Endothelial cell of umbilical vein (primary cell): ENCODE results near the gene PNLIP. TPM values are rescaled to one million over a fixed set of nuclear protein-coding genes. Genes with fewer than 3 reads are reported as not detected.

Experiments
- BruUV-seq: library from RNA; stranded (reverse); fragments of 400-500 nt; replicated peaks from 2 replicates; lab custom pipeline; 2021; lab: Mats Ljungman, UMichigan
- CTCF ChIA-PET: fragments of 300-600, 350-600 bp; sonication (Branson Sonifier 250); formaldehyde crosslinking; loops from one replicate; lab custom pipeline; 2021; ENCODE audit warnings: antibody characterized with exemption, inconsistent platforms; lab: Charles Lee
- POLR2A ChIA-PET: fragments of 300-600, 350-600 bp; sonication (Branson Sonifier 250); formaldehyde crosslinking; loops from one replicate; lab custom pipeline; 2021; ENCODE audit warnings: antibody characterized with exemption, inconsistent platforms; lab: Charles Lee
- DNase-seq: peaks from one replicate; pipeline ENCODE4 v3.0.0-alpha.2; 2011; ENCODE audit warnings: low read depth, low spot score
- FAIRE-seq: peaks from 2 replicates; lab custom pipeline; 2011; peaks lifted over from hg19 to GRCh38; lab: Jason Lieb, UNC
- H2AFZ ChIP-seq: 2 replicates; pipeline ENCODE4 v1.6.0; 2012; ENCODE audit warnings: low read depth, low read length, control low read depth, inconsistent platforms
- H3K27ac ChIP-seq: 2 replicates; pipeline ENCODE4 v1.5.1; 2011; ENCODE audit warnings: low read depth, mild to moderate bottlenecking, control low read depth, low read length, moderate library complexity; ENCODE audit not compliant: insufficient read depth
- H3K27me3 ChIP-seq, 2 experiments: 2 replicates each; pipeline versions ENCODE4 v1.6.0 to v1.6.1; 2011; ENCODE audit warnings: low read length in 2 of 2, mixed read lengths in 1 of 2; ENCODE audit not compliant: control insufficient read depth in 2 of 2, insufficient read depth in 2 of 2
- H3K36me3 ChIP-seq, 2 experiments: 2 replicates in 1 of 2; 3 replicates in 1 of 2; pipeline ENCODE4 v1.5.1; 2011; ENCODE audit warnings: low read length in 2 of 2, mild to moderate bottlenecking in 1 of 2, moderate library complexity in 1 of 2; ENCODE audit not compliant: control insufficient read depth in 2 of 2, insufficient read depth in 2 of 2; ENCODE audit errors: extremely low read depth in 1 of 2
- H3K4me1 ChIP-seq: 3 replicates; pipeline ENCODE4 v1.5.1; 2011; ENCODE audit warnings: mild to moderate bottlenecking, low read length; ENCODE audit not compliant: control insufficient read depth, insufficient read depth; ENCODE audit errors: extremely low read depth
- H3K4me2 ChIP-seq: 2 replicates; pipeline ENCODE4 v1.6.1; 2011; ENCODE audit warnings: low read length, control low read depth, mixed read lengths; ENCODE audit not compliant: insufficient read depth
- H3K4me3 ChIP-seq, 3 experiments: fragments of 200-600 bp in 1 of 3; sonication (generic), shearing (Covaris generic) in 1 of 3; replicated peaks in 1 of 3; 2 replicates each; pipeline ENCODE4 v1.5.1; 2011 to 2016; ENCODE audit warnings: control low read depth in 3 of 3, low read length in 3 of 3, mild to moderate bottlenecking in 2 of 3, inconsistent platforms in 1 of 3, low read depth in 1 of 3, moderate library complexity in 1 of 3; ENCODE audit not compliant: insufficient read depth in 1 of 3
- H3K79me2 ChIP-seq: 2 replicates; pipeline ENCODE4 v1.6.0; 2012; ENCODE audit warnings: low read length, inconsistent platforms; ENCODE audit not compliant: control insufficient read depth, insufficient read depth
- H3K9ac ChIP-seq: replicated peaks from 2 replicates; pipeline ENCODE3; 2011; ENCODE audit warnings: low read length, control low read depth; ENCODE audit not compliant: insufficient read depth; ENCODE audit errors: extremely low read depth
- H3K9me1 ChIP-seq: replicated peaks from 3 replicates; pipeline ENCODE4 v1.6.0; 2011; ENCODE audit warnings: mild to moderate bottlenecking, low read length; ENCODE audit not compliant: control insufficient read depth, insufficient read depth; ENCODE audit errors: extremely low read depth
- H3K9me3 ChIP-seq: replicated peaks from 2 replicates; pipeline ENCODE4 v1.5.1; 2012; ENCODE audit warnings: low read length, inconsistent platforms; ENCODE audit not compliant: control insufficient read depth, insufficient read depth
- H4K20me1 ChIP-seq: replicated peaks from 2 replicates; pipeline ENCODE3; 2011; ENCODE audit warnings: mild to moderate bottlenecking, low read length; ENCODE audit not compliant: control insufficient read depth, insufficient read depth; ENCODE audit errors: extremely low read depth
- EZH2 ChIP-seq: IDR thresholded peaks from 2 replicates; pipeline ENCODE4 v1.6.1; 2012; ENCODE audit warnings: borderline replicate concordance, low read depth, mild to moderate bottlenecking, moderate library complexity, low read length, inconsistent platforms; ENCODE audit not compliant: severe bottlenecking
- FOS ChIP-seq: IDR thresholded peaks from 2 replicates; pipeline ENCODE4 v1.6.1; 2011; ENCODE audit warnings: mild to moderate bottlenecking, low read length, moderate library complexity, borderline replicate concordance; ENCODE audit not compliant: insufficient read depth
- GATA2 ChIP-seq: IDR thresholded peaks from 2 replicates; pipeline ENCODE4 v1.7.0; 2011; ENCODE audit warnings: low read depth, mild to moderate bottlenecking, moderate library complexity, mixed read lengths, low read length; ENCODE audit not compliant: insufficient read length, insufficient read depth
- JUN ChIP-seq: IDR thresholded peaks from 2 replicates; pipeline ENCODE4 v1.6.1; 2011; ENCODE audit warnings: borderline replicate concordance, low read depth; ENCODE audit not compliant: insufficient read length, insufficient read depth
- MAX ChIP-seq: IDR thresholded peaks from 2 replicates; pipeline ENCODE4 v1.6.1; 2011; ENCODE audit not compliant: insufficient read depth, insufficient read length
- MYC ChIP-seq: IDR thresholded peaks from one replicate; pipeline ENCODE4 v1.6.1; 2011; ENCODE audit warnings: mild to moderate bottlenecking, low read depth, low read length
- POLR2A ChIP-seq: IDR thresholded peaks from 2 replicates; pipeline ENCODE4 v1.6.1; 2012; ENCODE audit warnings: low read depth, mild to moderate bottlenecking, control low read depth, low read length
- POLR2AphosphoS5 ChIP-seq: IDR thresholded peaks from 2 replicates; pipeline ENCODE4 v1.6.1; 2012; ENCODE audit warnings: low read depth, mild to moderate bottlenecking, control low read depth, low read length, moderate library complexity; ENCODE audit not compliant: insufficient read depth
- dilution Hi-C: fragments of 300-500 bp; cut with MboI; formaldehyde crosslinking; loops from one replicate; pipeline ENCODE4 v1.15.0; 2019; ENCODE audit warnings: low sequenced_read_pairs; ENCODE audit not compliant: extremely low pct_ligation_motif_present
- intact Hi-C: fragments of 100-400 bp; cut with micrococcal nuclease; formaldehyde crosslinking; loops from one replicate; pipeline ENCODE4 v1.10.0; 2022
- polyA plus RNA-seq, 4 experiments: library from polyadenylated mRNA; depleted of rRNA in 3 of 4; stranded (reverse) in 3 of 4; unstranded in 1 of 4; fragments of >200 nt; gene quantifications; 2 replicates each; pipeline versions ENCODE4 v1.2.1 to v1.2.3, GENCODE V29; 2011 to 2012; ENCODE audit warnings: missing spikeins in 1 of 4
- total RNA-seq: library from RNA; stranded (reverse); gene quantifications from 2 replicates; pipeline ENCODE4 v1.2.3, GENCODE V29; 2021
- TF ChIP-seq, protein P1 (sequence below), 2 donors: IDR thresholded peaks; 1 replicate in 1 of 2; 2 replicates in 1 of 2; pipeline ENCODE4 v1.5.1; 2011; ENCODE audit warnings: low read length in 2 of 2, mild to moderate bottlenecking in 2 of 2, moderate library complexity in 2 of 2, control low read depth in 1 of 2, inconsistent platforms in 1 of 2, low read depth in 1 of 2; ENCODE audit not compliant: insufficient read depth in 1 of 2; ENCODE audit errors: extremely low read depth in 1 of 2

Gene PNLIP
- total and polyA plus RNA-seq, 2 donors (not counting 3 experiments of a cell fraction or from before 2014, with no cell fraction given) = not detected

DNA sequence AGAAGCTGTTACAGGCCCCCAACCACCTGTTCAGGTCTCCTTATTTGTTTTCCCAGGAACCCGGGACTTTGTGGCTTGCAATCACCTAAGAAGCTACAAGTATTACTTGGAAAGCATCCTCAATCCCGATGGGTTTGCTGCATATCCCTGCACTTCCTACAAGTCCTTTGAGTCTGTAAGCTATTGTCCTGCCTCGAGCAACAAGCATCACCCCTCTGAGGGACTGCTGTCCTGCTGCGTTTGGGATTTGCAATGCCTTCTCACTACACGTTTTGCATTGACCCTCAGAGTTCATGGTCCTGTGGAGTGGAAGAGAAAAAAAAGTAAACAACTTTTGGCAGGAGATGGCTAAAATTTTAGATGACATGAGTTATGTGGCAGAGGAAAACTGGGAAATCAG is 54.3 kb downstream of the PNLIP start:
- no peak overlapping the region for H3K4me3 ChIP-seq
- H3K79me2 ChIP-seq = no peaks in the 10 kb centered on the region
- H3K9me1 ChIP-seq = no peaks in the 10 kb centered on the region
- intact Hi-C loops (no loop called here), dilution Hi-C loops (no loop called here)
- TF ChIP-seq JUN = no peak
- TF ChIP-seq EZH2 = no peak
- no peak for TF ChIP-seq POLR2AphosphoS5
- no peak for TF ChIP-seq MYC
- no peak for TF ChIP-seq POLR2A
- no peak for TF ChIP-seq FOS
- TF ChIP-seq MAX = no peak
- TF ChIP-seq GATA2 = no peak
- TF ChIP-seq, protein P1, sequence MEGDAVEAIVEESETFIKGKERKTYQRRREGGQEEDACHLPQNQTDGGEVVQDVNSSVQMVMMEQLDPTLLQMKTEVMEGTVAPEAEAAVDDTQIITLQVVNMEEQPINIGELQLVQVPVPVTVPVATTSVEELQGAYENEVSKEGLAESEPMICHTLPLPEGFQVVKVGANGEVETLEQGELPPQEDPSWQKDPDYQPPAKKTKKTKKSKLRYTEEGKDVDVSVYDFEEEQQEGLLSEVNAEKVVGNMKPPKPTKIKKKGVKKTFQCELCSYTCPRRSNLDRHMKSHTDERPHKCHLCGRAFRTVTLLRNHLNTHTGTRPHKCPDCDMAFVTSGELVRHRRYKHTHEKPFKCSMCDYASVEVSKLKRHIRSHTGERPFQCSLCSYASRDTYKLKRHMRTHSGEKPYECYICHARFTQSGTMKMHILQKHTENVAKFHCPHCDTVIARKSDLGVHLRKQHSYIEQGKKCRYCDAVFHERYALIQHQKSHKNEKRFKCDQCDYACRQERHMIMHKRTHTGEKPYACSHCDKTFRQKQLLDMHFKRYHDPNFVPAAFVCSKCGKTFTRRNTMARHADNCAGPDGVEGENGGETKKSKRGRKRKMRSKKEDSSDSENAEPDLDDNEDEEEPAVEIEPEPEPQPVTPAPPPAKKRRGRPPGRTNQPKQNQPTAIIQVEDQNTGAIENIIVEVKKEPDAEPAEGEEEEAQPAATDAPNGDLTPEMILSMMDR (IDR thresholded peaks at IDR 0.05; ENCODE audit: extremely low read depth in 1 of 2, insufficient read depth in 1 of 2, low read depth in 1 of 2, low read length in 2 of 2) = no peak
- FAIRE-seq (no peak), DNase-seq (no peak)
- no peak overlapping the region for H3K27ac ChIP-seq
- H3K4me1 ChIP-seq = no peaks in the 10 kb centered on the region
- no peaks in the 10 kb centered on the region for H3K9me3 ChIP-seq
- H3K9ac ChIP-seq = no peak overlapping the region
- no peaks in the 10 kb centered on the region for H4K20me1 ChIP-seq
- ChIA-PET CTCF (no interaction called here), POLR2A (no interaction called here)
- H2AFZ ChIP-seq = no peak overlapping the region
- no peak overlapping the region for H3K4me2 ChIP-seq
- BruUV-seq = no TSS peak
- no peaks in the 10 kb centered on the region for H3K27me3 ChIP-seq
- H3K36me3 ChIP-seq = no peaks in the 10 kb centered on the region
